Tracheal epithelial cell (primary cell): ENCODE measurements around the gene INTS12. TPM values are rescaled to one million over a fixed set of nuclear protein-coding genes. Genes with fewer than 3 reads are reported as not detected.

Experiments
- total RNA-seq: library from RNA; depleted of rRNA; stranded (reverse); fragments of >200 nt; gene quantifications from 2 replicates; pipeline ENCODE4 v1.2.1, GENCODE V29; 2014

The INTS12 gene
- total RNA-seq, result 16.9 and 23.0 TPM in 2 replicates

GRCh38 chr4:105708181-105709080, at the start of gene INTS12, which contains the start of gene GSTCD:
Gene INTS12 (minus strand): TSS chr4:105708689. CDS start chr4:105700005, 8,684 bp downstream.
Gene GSTCD (plus strand): TSS chr4:105708784. CDS start chr4:105717614, 8,830 bp downstream.

Other genes starting within 250 kb of the INTS12 start
- 115 and 148 TPM in 2 replicates for gene PPA2, start 234.6 kb downstream of the INTS12 start, total RNA-seq
- 0.72 TPM in 1 of 2 replicates, not detected in the other for gene ARHGEF38, start 156.1 kb downstream of the INTS12 start, total RNA-seq
- 17.8 and 26.4 TPM in 2 replicates for gene GSTCD, start 95 bp upstream of the INTS12 start, total RNA-seq
- 1.1 and 8.9 TPM in 2 replicates for gene NPNT, start 186.8 kb upstream of the INTS12 start, total RNA-seq